Left forelimb (tissue), 1 donor: ENCODE measurements around the gene DAP.
"Not testable (repeated sequence)": the region's sequence is repeated elsewhere in the genome, so short reads cannot be mapped to it uniquely, and the experiment has no call there.

Source experiments
- DNase-seq: peaks from one replicate; pipeline ENCODE4 v3.0.0-alpha.2; 2018; ENCODE audit warnings: low spot score

DAP gene

DNA sequence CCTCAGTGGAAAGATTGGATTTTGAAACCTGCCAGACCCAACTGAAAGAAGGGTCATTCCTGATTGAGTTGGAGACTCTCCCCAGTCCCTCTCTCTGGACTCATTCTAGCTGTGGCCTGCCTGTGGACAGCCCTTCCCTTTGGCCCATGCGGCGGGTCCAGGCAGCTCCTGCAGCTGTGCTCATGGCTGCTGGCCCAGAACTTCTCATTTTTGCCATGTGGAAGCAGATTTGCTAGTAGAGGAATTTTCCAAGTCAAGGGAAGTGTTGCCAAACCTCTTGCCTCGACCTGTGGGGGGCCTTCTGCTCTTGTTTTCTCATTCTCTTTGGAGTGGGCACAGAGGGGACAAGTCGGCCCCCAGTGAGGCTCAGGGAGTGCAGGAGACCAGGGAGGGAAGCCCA lies 108.0 kb downstream of the DAP start:
- peak; percentile 66 for DNase-seq

DNA sequence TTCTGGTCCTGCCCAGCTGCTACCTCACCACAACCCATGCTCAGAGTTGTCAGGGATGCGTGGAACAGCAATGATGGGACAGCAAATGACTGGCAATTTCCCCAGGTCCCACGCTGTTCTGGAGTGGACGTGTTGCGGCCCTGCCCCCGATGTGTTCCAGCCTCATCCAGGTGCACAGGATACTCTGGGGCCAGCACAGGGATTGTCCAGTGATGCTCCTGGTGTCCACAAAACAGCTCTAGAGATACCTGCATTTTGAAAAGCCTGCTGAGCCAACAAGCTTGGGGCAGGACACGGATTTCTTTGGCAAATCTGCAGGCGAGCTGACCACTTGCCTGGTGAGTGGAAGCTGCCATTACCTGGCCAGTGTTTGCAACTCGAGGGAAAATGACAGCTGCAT lies 108.4 kb downstream of the DAP start:
- peak; percentile 47 for DNase-seq

DNA sequence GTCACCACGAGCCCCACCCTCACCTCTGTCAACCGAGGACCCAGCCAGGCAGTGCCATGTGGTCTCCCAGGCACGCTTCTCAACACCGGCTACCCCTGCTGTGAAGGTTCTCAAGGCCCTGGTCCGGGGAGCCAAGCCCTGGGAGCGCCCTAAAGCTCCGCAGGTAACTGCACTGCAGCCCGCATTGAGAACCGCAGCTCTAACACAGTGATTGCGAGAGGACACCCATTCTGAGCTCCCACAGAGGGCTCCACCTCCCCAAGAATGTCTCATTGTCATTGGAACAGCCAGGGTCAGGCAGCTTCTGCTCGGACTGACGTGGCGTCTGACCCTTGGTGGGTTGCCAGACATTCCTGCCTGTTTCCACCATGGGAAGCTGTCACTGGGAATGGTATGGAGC lies 108.9 kb downstream of the DAP start:
- peak; percentile 59 for DNase-seq

DNA sequence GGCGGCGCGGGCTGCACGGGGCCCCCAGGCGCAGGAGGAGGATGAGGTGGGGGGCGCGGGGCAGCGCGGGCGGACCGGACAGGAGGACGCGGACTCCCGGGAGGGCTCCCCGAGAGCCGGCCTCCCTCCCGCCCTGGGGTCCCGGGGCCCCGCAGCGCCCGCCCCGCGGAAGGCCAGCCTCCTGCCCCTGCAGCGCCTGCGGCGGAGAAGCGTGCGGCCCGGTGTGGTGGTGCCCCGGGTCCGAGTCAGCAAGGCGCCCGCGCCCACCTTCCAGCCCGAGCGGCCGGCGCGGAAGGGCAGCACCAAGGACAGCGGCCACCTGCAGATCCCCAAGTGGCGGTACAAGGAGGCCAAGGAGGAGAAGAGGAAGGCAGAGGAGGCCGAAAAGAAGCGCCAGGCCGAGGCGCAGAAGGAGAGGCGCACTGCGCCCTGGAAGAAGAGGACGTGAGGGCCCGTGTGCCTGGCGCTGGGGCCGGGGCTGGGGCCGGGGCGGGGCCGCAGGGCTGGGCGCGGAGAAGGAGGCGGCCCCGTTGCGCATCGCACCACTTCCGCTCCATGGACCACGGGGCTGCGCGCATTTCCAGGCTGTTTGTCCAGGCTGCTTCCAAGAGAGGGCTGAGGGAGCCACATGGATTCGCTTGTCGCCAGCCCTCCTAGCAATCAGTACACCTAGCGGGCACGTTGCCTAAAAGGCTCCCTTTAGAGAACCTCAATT lies 111.2 kb downstream of the DAP start:
- DNase-seq = no peak

DNA sequence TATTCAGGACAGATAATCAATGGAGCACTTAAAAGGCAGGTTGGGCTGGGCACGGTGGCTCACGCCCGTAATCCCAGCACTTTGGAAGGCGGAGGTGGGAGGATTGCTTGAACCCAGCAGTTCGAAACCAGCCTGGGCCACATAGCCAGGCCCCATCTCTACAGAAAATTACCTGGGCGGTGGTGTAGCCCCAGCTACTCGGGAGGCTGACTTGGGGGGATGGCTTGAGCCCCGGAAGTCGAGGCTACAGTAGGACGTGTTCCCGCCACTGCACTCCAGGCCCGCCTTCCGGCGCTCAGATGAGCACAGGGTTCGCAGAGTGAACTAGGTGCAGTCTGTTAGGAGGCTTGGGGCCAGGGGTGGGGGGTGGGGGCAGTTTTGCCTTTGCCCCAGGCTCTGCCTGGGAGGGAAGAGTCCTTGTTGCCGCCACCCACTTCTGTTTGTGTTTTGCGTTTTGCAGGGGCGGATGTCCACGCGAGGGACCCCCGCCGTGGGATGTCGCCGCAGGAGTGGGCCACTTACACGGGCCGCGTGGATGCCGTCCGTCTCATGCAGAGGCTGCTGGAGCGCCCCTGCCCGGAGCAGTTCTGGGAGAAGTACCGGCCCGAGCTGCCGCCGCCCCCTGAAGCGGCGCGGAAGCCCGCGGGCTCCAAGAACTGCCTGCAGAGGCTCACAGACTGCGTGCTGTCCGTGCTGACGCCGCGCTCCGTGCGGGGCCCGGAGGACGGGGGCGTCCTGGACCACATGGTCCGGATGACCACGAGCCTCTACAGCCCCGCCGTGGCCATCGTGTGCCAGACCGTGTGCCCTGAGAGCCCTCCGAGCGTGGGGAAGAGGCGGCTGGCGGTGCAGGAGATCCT lies 112.0 kb downstream of the DAP start:
- no peak for DNase-seq

DNA sequence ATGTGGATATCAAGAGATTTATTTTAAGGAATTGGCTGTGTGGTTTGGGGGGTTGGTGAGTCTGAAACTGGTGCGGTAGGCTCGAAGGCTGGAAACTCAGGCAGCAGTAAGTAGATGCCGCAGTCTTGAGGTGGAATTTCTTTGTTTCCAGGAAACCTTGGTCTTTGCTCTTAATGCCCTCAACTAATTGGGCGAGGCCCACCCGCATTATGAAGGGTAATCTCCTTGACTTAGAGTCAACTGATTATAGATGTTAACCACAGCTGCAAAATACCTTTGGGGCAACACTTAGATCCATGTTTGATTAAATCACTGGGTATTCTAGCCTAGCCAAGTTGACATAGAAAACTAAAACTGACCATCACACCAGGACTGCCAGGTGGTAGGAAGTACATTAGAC lies 113.4 kb downstream of the DAP start:
- DNase-seq = no peak

DNA sequence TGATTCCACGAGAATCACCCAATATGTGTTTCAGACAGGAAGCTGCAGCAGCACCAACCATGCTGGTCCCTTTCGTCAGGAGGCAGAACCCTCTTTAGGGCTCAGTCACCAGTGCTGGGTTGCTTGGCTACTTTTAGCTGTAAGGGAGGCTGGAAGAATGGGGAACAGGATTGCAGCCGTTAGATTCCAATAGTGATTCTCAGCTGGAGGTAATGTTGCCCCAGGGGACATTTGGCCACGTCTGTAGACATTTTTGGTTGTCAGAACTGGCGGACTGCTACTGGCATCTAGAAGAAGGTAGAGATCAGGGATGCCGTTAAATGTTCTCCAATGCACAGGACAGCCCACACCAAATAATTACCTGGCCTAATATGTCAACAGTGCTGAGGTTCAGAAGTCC lies 115.4 kb downstream of the DAP start:
- no peak for DNase-seq

DNA sequence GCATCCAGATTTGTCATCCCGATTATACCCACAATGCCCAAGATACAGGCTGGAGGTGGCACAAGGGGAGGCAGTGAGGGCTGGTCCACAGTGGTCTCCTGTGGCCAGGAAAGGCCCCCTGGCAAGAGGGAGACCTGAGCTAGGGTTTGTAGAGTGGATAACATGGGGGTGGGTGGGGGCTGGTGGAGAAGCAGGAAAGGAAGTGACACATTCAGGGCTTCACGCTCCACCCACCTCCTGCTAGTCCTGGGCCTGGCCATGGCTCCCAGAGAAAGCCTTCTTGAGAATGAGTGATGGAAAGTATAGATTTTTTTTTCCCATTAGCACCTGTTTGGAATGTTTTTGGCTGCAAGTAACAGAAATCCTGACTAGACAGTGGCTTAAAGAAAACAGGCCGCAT lies 115.9 kb downstream of the DAP start:
- DNase-seq = no peak

DNA sequence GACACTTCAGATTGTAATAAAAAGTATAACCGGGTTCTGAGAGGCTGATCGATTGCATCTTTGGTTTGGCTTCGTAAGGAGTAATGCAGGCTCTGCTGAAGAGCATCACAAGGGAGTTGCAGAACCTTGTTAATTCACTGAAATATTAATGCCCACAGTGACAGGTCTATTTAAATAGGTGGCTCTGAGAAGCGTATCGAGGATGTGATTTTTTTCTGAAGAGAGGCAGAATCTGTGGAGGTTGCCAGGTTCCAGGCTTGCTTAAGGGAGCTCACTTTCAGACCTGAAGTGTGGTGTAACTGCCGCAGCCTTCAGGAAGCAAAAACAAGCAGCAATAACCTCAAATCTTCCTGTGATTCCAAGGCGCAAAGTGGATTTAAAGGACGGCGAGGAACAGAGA lies 116.8 kb downstream of the DAP start:
- no peak for DNase-seq

DNA sequence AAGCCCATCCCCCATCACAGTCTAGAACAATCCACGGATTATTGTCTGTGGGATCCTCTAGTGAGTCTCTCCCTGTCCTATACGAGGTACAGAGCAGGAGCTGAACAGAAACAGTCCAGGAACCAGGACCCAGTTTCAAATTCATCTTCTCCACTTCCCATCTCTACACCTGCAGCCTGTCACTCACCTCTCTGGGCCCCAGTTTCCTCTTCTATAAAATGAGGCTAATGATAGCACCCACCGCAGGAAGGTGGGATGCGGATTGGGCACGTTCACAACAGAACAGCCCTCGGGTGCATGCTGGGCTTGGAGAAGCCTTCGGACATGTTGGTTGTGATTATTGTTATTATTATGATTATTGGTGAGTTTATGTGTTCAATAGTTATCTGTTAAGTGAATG lies 118.7 kb downstream of the DAP start:
- no peak for DNase-seq

DNA sequence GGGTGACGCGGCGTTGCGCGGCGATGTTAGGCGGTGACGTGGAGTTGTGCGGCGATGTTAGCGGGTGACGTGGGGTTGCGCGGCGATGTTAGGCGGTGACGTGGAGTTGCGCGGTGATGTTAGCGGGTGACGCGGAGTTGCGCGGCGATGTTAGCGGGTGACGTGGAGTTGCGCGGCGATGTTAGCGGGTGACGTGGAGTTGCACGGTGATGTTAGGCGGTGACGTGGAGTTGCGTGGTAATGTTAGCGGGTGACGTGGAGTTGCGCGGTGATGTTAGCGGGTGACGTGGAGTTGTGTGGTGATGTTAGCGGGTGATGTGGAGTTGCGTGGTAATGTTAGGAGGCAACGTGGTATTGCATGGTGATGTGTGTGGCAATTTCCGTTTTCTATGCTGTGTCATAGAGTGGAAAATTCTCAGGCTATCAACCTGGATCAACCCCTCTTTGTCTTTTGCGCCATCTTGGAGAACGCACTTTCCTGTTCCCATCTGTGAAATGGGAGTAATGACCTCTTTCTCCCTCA lies 121.1 kb downstream of the DAP start:
- DNase-seq = no peak

DNA sequence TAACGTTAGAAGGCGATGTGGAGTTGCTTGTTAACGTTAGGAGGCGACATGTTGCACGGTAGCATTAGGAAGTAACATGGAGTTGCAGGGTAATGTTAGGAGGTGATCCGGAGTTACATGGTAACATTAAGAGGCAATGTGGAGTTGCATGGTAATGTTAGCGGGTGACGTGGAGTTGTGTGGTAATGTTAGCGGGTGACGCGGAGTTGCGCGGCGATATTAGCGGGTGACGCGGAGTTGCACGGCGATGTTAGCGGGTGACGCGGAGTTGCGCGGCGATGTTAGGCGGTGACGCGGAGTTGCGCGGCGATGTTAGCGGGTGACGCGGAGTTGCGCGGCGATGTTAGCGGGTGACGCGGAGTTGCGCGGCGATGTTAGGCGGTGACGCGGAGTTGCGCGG lies 122.3 kb downstream of the DAP start:
- not testable (repeated sequence) for DNase-seq

DNA sequence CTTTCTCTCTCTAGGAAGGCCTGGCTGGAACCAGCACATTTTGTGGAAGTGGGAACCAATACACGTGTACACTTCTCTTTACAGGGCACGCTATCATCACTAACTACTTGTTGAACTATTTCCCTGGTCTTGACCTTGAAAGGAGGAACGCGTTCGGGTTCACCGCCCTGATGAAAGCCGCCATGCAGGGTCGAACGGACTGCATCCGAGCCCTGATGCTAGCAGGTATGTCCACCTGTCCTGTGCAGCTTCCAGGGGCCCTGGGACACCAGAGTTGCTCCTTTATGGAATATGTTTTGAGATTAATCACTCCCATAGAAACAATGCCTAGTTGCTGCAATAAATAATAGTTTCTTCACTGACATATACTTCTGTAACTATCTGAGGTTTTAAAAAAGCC lies 123.1 kb downstream of the DAP start:
- no peak for DNase-seq

DNA sequence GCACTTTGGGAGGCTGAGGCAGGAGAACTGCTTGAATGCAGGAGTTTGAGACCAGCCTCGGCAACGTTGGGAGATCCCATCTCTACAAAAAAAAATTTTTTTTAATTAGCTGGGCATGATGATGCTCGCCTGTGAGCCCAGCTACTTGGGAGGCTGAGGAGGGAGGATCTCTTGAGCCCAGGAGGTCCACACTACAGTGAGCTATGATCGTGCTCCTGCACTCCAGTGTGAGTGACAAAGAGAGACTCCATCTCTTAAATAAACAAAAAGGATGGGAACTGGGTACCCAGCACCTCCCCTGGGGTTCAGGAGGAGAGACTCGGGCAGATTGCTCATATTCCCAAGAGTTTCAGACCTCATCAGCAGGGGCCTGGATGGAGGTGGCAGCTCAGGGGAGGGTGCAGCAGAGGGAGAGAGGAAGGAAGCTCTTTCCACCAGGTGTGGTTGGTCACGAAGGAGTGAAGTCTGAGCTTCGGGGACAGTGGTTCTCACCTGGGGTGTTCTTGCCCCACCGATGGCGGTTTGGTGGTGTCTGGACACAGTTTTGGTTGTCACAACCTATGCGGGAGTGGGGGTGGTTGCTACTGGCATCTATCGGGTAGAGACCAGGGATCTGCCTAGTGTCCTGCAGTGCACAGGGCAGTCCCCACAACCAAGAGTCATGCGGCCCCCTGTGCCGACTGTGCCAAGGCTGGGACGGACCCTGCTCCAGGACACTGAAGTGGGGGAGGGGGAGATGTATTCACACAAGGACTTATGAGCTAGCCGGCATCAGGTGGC lies 124.5 kb downstream of the DAP start:
- DNase-seq = no peak

DNA sequence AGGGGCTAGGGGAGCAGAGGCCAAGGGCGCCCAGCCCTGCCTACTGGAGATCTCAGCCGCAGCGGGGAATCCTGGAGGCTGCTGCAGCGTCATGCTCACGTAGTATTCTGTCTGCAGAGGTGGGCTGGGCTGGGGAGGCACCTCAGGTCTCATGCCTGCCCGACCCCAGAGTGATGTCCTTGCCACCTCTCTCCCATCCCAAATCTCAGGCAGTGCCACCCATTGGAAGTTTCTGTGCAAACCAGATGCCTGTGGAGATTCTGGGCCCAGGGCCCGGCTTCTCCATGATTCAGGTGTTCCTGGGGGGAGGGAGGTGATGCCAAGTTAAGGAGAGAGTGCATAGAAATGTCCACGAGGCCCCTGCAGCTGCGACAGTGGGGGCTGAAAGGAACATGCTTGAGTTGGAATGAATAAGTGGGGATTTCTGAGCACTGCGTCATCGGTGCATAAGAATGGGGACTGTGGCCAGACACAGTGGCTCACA lies 125.1 kb downstream of the DAP start:
- DNase-seq = no peak

DNA sequence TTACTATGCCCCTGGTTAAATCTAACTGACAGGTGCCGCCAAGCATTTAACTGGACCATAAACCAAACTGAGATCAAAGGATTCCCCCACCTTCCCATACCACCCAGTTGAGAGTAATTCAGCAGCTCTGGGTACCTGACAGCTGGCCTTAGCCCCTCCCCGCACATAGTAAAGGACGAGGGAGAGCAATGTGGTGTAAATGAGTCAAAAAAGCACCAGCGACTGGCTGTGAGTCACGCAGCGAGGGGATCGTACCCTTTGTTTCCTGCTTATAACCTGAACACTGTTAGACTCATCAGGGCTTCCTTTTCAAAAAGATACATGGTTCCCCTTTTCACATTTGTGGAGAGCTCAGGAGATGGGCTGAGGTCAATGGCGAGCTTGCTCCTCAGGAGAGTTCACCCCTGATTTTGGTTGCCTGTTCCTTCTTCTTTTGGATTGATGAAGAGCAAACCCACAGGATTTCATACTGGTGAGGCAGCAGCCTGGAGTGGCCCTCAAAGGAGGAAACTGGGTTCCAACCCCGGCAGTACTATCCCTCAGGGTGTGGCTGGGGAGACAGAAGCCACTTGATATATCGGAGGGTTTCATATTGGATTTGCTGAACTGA lies 125.7 kb downstream of the DAP start:
- no peak for DNase-seq

DNA sequence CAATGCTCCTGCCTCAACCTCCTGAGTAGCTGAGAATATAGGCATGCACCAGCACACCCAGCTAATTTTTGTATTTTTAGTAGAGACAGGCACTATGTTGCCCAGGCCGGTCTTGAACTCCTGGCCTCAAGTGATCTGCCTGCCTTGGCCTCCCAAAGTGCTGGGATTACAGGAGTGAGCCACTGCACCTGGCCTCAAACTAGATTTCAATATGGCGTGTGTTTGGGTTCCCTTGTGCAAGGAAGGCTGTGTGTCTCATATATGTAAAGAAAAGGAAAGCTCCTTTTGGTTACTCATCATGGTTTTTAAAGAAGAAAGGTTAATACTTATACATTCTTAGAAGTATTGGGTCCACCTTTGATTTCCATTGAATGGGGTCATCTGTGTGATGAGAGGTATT lies 126.5 kb downstream of the DAP start:
- no peak for DNase-seq

DNA sequence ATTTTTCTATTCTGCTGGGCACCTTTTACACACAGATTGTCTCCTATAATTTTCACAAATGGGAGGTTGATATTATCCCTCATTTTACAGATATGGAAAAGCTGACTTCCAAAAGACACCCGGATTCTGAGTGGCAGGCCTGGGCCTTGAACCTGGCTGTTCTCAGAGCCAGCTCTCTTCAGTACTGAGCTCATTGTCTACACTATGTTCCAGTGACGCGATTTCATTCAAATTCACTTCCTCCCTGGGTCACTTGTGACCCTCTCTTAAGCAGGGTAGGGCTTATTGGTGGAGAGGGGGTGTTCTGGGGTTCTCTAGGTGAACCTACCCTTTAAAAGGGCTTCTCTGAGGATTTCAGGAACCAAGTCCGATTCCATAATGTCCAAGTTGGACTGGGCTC lies 127.0 kb downstream of the DAP start:
- no peak for DNase-seq

DNA sequence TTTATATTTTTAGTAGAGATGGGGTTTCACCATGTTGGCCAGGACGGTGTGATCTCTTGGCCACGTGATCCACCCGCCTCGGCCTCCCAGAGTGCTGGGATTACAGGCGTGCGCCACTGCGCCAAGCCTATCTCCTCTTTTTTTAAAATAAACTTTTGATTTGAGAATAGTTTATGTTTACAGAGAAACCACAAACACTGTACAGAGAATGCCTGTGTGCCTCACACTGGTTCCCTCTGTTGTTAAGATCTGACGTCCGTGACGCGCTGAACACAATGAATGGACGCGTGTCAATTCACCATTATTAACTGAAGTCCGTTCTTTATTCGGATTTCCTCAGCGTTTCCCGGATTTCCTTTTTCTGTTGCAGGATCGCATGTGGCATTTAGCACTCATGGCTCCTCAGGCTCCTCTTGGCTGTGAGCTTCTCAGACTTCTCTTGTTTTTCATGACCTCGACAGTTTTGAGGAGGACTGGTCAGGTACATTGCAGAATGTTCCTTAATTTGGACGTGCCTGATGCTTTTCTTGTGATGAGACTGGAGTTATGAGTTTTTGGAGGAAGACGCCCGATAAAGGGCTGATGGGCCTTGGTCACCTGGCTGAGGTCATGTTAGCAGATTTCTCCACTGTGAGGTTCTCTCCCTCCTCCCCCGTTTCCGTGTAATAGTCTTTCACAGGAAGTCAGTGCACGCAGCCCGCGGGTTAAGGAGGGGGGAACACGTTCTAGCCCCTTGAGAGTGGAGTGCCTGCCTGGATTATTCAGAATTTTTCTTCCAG lies 127.6 kb downstream of the DAP start:
- DNase-seq = no peak

DNA sequence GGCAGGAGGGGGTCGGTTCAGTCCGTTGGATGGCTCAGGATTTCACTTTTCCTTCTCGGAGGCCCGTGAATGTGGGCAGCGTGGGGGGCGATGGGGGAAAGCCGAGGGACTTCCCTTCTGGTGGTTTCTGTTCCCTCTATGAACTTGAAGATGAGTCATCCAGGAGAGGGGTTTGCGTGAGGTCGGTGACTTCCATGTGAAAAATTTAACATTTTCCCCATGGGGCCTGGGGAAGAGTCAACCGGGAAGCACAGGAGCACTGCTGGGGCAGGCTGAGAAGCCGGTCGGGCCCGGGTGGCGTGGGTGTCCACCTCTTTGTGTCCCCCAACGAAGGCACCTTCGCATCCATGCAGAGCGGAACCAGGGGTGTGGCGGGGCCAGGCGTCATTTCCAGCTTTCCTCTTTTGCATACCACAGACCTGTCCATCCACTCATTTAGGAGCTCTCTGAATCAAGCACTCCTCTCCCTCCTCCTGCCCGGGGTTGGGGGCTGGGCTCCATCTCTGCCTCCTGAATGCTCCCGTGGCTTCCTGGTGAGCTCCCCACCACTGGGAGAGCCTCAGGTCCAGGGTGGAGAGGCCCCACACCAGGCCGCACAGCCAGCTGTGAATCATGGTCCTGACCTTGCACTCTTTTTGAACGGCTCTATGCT lies 128.8 kb downstream of the DAP start:
- no peak for DNase-seq
